ENCODE data around the gene PRDM10.
"Not testable (repeated sequence)": the region's sequence is repeated elsewhere in the genome, so short reads cannot be mapped to it uniquely, and the experiment has no call there.

The PRDM10 gene

DNA sequence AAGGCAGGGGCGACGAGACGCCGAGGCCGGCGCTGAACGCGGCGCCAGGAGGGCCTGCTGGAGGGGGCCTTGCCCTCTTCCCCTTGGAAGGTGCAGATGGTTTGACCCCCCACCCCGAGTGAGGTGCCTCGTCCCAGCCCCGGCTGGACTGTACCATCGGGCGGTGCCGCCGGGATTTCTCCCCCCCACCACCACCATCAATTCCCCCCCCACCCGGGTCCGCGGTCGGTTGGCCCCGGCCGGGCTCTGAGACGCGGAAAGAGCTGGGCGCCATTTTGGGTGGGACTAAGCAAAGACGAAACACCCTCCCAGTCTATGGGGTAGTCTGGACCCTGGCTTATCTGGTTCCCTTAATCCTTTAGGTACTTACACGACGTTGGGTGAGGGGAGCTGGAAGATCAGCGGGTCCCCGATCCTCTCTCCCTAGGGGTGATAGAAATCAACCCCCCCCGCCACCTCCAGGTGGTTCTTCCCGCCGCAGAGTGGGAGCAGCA is at the start of gene PRDM10:
TSS of gene PRDM10 (minus strand) at position 484 of the 494 bp plus-strand sequence. CDS start 41,871 bp downstream, outside the sequence.
- DNase-seq: peak; percentile 97

- no peak for DNase-seq
These were observed 48.4 kb upstream of the PRDM10 start for GRCh38 chr11:130051082-130051481.

GRCh38 chr11:130050257-130050656 is 47.6 kb upstream of the PRDM10 start:
- DNase-seq: no peak

- no peak for DNase-seq
These were observed 46.7 kb upstream of the PRDM10 start for GRCh38 chr11:130049328-130049771.

DNA sequence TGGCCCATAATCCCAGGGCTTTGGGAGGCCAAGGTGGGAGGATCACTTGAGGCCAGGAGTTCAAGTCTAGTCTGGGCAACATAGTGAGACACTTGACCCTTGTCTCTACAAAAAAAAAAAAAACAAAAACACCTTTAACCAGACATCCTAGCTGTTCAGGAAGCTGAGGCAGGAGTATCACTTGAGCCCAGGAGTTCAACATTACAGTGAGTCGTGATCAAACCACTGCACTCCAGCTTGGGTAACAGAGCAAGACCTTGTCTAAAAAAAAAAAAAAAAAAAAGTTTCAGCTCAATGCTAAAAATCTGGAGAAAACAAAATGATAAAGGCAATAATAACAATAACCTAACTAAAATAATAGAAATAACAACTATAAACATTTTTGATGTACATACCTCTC is 44.5 kb upstream of the PRDM10 start:
- DNase-seq: no peak

DNA sequence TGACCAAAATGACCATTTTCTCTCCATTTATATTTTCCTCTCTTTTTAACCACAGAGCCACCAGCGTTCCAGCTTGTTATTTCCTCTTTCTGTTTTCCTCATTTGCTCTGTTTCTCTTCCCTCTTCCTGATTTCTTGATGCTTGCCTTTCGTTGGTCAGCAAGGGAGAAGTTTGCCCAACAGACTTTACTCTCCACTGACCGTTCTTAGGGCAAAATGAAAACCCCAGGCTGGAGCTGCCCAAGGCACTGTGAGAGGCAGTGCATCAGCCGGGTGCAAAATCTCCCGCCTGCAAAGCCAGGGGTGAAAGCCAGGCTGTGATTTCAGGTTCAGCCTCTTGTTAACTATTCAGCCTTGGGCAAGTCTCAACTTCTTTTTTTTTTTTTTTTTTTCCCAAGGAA is 40.9 kb upstream of the PRDM10 start:
- DNase-seq: no peak

- DNase-seq: peak; percentile 80
These were observed 39.5 kb upstream of the PRDM10 start for GRCh38 chr11:130042093-130042591.

DNA sequence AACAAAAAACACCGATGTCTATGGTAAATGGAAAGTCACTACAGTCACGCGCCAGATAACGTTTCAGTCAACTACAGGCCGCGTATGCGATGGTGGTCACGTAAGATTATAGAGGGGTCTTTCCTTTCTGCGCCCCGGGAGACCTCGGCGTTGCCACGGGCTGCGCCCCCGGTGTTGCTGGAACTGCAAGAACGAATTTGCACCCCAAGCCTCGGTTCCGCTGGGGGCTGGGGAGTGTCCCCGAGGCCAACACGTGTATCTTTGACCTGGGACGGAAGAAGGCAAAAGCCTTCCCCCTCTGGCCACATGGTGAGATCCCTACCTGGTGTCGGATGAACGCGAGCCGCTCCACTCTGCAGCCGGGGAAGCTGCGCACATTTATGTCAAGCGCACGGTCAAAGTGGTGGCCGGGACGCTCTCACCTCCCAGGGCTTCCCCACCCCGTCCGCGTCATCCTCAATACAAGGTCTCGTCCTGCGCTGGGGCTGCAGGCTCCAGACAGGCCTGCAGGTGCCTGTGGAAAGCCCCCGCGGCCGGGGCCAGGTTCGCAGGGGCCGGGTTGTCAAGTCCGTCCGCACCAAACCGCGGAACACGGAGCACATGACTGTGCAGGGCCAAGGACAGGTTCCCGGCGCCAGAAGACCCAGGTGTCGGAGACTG is 37.8 kb upstream of the PRDM10 start:
- no peak for DNase-seq

DNA sequence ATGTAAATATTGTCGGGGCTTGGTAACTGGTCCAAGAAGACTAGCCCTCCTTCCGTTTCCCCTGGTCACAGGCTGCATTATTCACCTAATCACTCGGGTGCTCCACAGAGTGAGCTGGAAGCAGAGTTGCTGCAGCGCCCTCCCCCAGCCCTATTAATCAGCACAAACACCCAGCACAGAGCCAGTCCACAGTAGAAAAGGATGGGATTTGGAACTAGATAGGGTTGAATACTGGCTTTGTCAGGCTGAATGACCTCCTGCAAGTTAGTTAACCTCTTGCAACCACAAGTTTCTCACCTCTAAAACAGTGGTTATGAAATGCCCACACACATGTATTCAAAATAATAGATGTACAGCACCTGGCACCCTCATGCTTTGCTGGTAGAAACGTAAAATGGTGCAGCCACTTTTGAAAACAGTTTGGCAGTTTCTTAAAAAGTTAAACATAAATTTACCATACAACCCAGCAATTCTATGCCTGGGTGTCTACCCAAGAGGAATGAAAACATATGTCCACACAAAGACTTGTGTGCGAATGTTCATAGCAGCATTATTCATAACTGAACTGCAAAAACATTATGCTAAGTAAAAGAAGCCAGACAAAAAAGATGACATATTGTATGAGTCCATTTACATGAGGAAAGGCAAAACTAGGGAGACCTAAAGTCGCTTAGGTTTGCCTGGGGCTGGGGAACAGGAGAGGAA is 35.4 kb upstream of the PRDM10 start:
- DNase-seq: no peak

- DNase-seq: no peak
These were observed 34.4 kb upstream of the PRDM10 start for GRCh38 chr11:130037058-130037457.

GRCh38 chr11:130034236-130034635 is 31.6 kb upstream of the PRDM10 start:
- DNase-seq: no peak

DNA sequence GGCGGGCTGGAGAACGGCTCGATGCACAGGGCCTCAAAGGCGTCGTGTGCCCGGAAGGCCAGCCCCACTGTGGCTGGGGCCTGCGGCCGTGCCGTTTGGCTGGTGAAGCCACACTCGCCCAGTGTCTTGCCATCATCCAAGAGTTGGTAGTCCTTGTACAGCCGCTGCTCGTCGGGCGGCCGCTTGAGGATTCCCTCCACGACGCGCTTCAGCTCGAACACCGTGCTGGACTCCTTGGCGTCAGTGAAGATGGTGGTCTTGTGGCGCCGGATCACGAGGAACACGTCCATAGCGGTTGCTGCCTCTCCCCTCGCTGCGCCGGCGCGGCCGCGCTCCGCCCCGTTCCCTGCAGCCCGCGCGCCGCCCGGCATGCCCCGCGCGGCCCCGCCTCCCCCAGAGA is 30.3 kb upstream of the PRDM10 start:
- no peak for DNase-seq

GRCh38 chr11:130031945-130032344 is 29.3 kb upstream of the PRDM10 start:
- no peak for DNase-seq

DNA sequence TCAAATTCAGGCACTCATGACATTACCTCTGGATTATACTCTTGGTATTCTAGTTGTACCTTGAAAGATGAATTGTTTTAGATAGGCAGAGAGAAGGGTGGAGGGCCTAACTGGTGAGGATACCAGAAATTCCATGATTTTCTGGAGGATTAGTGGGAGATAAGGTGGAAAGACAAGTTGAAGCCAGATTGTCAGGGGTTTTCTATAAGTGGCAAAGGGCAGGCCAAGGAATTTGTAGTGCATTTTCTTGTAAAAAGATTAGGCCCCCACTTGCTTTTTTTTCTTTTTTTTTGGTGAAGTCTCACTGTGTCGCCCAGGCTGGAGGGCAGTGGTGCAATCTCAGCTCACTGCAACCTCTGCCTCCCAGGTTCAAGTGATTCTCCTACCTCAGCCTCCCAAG is 28.4 kb upstream of the PRDM10 start:
- DNase-seq: no peak

- no peak for DNase-seq
These were observed 26.5 kb upstream of the PRDM10 start for GRCh38 chr11:130029137-130029536.

DNA sequence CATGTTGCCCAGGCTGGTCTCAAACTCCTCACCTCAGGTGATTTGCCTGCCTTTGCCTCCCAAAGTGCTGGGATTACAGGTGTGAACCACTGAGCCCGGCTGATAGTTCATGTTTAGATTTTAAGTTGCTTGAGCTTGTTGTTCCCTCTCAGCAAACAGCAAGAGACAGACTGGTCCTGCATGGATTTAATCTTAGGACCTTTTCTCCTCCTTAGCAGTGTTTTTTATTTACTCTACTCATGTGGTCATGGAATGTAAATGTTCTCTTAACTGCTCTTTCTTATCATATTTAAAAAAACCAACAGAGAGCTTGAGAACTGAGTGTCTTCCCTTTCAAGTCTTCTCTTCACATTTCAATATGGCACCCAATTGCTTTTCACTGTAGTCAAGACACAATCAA is 22.7 kb upstream of the PRDM10 start:
- DNase-seq: no peak

DNA sequence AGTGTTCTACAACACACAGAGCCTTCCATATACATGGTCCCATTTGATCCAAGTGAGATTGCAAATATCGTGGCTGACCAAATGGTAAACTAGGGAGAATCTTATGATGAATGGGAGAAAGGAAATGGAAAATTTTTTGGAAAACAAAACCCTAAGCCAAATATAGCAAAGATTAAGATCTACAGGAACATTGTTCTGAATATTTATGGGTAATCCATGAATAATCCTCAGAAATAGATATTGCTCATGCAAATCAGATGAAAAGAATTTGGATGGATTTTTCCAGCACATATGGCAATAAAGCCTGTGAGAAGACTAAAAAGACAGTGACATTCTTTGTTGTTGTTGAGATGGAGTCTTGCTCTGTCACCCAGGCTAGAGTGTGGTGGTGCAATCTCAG is 21.7 kb upstream of the PRDM10 start:
- DNase-seq: no peak

- DNase-seq: no peak
These were observed 20.6 kb upstream of the PRDM10 start for GRCh38 chr11:130023204-130023603.

DNA sequence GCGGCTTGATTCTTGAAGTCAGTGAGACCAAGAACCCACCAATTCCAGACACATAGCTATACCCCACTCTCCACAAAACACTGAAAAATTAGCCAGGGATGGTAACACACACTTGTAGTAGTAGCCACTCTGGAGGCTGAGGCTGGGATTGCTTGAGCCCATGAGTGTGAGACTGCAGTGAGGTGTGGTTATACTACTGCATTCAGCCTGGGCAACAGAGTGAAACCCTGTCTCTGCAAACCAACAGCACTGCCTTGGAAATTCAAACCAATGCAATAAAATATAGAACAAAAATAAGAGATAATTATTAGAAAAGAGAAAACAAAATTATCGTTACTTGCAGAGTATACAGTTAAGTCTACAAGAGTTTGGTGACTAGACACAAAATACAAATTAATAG is 20.2 kb upstream of the PRDM10 start:
- no peak for DNase-seq

DNA sequence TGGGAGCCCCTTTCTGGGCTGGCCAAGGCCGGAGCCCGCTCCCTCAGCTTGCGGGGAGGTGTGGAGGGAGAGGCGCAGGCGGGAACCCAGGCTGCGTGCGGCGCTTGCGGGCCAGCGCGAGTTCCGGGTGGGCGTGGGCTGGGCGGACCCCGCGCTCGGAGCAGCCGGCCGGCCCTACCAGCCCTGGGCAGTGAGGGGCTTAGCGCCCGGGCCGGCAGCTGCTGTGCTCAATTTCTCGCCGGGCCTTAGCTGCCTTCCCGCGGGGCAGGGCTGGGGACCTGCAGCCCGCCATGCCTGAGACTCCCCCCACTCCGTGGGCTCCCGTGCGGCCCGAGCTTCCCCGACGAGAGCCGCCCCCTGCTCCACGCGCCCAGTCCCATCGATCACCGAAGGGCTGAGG is 19.0 kb upstream of the PRDM10 start:
- not testable (repeated sequence) for DNase-seq

GRCh38 chr11:130020323-130020722 is 17.7 kb upstream of the PRDM10 start:
- no peak for DNase-seq

- not testable (repeated sequence) for DNase-seq
These were observed 13.2 kb upstream of the PRDM10 start for GRCh38 chr11:130015846-130016245.

- no peak for DNase-seq
These were observed 5.7 kb upstream of the PRDM10 start for GRCh38 chr11:130008326-130008725.

- no peak for DNase-seq
These were observed 4.3 kb upstream of the PRDM10 start for GRCh38 chr11:130006929-130007328.

GRCh38 chr11:130003717-130004001 is 1.0 kb upstream of the PRDM10 start:
- DNase-seq: no peak
